Measurements from ENCODE around the gene ABCC1.
A peak's percentile ranks its signal among the peaks of the same experiment; 100 is the strongest.

DNA sequence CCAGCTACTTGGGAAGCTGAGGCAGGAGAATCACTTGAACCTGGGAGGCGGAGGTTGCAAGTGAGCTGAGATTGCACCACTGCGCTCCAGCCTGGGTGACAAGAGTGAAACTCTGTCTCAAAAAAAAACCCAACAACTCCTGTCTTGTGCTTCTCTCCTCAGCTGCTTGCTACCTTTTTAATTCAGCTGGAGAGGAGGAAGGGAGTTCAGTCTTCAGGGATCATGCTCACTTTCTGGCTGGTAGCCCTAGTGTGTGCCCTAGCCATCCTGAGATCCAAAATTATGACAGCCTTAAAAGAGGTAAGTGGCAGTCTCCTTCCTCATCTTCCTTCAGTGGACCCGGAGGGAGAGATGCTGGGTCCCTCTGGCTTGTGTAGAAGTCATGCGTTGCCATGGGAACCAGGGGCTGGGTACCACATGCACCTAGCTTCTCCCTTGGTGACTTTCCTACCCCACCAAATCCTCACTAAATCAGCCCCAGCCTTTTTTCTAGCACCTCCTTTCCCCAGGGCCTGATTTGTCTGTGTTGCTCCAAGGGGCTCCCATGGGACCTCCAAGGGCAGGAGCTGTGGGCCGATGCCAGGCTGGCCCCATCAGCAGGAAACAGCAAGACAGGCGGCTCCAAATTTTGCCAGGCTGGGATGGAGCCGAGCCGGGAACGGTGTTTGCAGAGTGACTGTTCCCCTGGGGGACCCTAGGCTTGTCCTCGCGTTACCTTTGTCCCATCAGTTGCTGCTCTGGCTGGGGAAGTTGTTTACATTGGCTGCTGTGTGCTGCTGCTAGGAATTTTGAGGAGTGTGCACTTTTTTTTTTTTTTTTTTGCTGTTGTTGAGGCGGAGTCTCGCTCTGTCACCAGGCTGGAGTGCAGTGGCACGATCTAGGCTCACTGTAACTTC is 65.2 kb downstream of the ABCC1 start:
- TF ChIP-seq CTCF (IDR thresholded peaks at IDR 0.05): no peak
- TF ChIP-seq POLR2A (IDR thresholded peaks at IDR 0.05): no peak
- TF ChIP-seq POLR2AphosphoS5 (IDR thresholded peaks at IDR 0.05): peak; percentile 75
